Measurements from ENCODE around the gene SCAMP5.

- TF ChIP-seq CTCF (IDR thresholded peaks at IDR 0.05), result no peak
- TF ChIP-seq POLR2A (IDR thresholded peaks at IDR 0.05), result no peak
Measured at GRCh38 chr15:75070674-75071073, 75.3 kb downstream of the SCAMP5 start.

All from Peyer's patch (tissue), 4 donors.